ENCODE measurements around the gene ZBTB46. TPM values are rescaled to one million over a fixed set of nuclear protein-coding genes. Genes with fewer than 3 reads are reported as not detected.

ZBTB46 gene
- polyA plus RNA-seq, 3 donors = 0.07 to 2.3 (median 0.37) TPM

DNA sequence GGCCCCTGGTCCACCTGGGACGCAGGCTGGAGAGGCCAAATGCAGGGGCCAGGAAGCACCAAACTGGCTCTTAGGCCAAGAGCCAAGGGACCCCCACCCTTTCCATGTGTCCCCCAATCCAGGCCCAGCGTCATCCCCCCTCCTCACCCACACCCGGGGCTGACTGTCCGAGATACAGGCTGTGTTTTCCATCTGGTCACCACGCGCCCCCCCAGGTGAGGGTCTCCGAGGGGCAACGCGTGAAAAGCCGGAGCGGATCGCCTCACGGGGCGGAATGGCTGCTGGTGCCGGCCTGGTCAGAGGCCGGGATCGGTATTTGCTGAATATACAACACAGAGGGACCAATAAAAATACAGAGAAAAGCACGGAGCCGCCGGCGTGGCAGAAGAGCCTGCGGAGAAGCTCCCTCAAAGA is 25.0 kb upstream of the ZBTB46 start:
- Histone ChIP-seq H3K36me3 (replicated peaks in 1 of 2; ENCODE audit: control insufficient read depth in 1 of 2, insufficient read depth in 2 of 2, low read length in 2 of 2) (no peaks in the 10 kb centered on the region), H3K27ac (ENCODE audit: low read depth in 1 of 2, low read length in 2 of 2) (no peak overlapping the region), H3K9ac (ENCODE audit: insufficient read depth, low read length, poor library complexity, severe bottlenecking) (no peak overlapping the region), H2AFZ (ENCODE audit: insufficient read depth, low read depth, low read length, poor library complexity, severe bottlenecking) (no peak overlapping the region), H3K79me2 (ENCODE audit: insufficient read depth, low read length) (peaks cover 2% of the 10 kb centered on the region), H3K4me2 (replicated peaks; ENCODE audit: extremely low read depth, low read length, poor library complexity, severe bottlenecking) (no peak overlapping the region), H3K9me3 (replicated peaks in 1 of 2; ENCODE audit: control insufficient read depth in 1 of 2, insufficient read depth in 1 of 2, low read length in 2 of 2) (no peaks in the 10 kb centered on the region), H3K4me3 (replicated peaks in 1 of 3; ENCODE audit: low read depth in 2 of 3, low read length in 3 of 3) (no peak overlapping the region), H3K4me1 (ENCODE audit: control insufficient read depth in 1 of 2, insufficient read depth in 2 of 2, low read length in 2 of 2) (peaks cover 64 to 69% of the 10 kb centered on the region in 2 donors), H3K27me3 (ENCODE audit: control insufficient read depth in 2 of 2, insufficient read depth in 2 of 2, low read length in 2 of 2) (peaks cover 0 to 12% of the 10 kb centered on the region in 2 donors), H4K20me1 (ENCODE audit: insufficient read depth, low read length) (no peaks in the 10 kb centered on the region)
- no peak for DNase-seq
- peak overlapping the region in 1 of 2 donors; percentile 3 for H3K4me3 Mint-ChIP-seq
- TF ChIP-seq, protein P1, sequence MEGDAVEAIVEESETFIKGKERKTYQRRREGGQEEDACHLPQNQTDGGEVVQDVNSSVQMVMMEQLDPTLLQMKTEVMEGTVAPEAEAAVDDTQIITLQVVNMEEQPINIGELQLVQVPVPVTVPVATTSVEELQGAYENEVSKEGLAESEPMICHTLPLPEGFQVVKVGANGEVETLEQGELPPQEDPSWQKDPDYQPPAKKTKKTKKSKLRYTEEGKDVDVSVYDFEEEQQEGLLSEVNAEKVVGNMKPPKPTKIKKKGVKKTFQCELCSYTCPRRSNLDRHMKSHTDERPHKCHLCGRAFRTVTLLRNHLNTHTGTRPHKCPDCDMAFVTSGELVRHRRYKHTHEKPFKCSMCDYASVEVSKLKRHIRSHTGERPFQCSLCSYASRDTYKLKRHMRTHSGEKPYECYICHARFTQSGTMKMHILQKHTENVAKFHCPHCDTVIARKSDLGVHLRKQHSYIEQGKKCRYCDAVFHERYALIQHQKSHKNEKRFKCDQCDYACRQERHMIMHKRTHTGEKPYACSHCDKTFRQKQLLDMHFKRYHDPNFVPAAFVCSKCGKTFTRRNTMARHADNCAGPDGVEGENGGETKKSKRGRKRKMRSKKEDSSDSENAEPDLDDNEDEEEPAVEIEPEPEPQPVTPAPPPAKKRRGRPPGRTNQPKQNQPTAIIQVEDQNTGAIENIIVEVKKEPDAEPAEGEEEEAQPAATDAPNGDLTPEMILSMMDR (IDR thresholded peaks at IDR 0.05) = no peak
- intact Hi-C loops (cut with micrococcal nuclease) = loop anchor here in 1 of 2 donors (10.0 kb wide), 1 partner anchor 51 kb away; no protein-coding TSS in a partner anchor
- peaks cover 15 to 60% (median 40%) of the 10 kb centered on the region in 3 donors for H3K27me3 Mint-ChIP-seq (ENCODE audit: low read depth in 3 of 3)
- H3K9me3 Mint-ChIP-seq = no peaks in the 10 kb centered on the region
- H3K27ac Mint-ChIP-seq = peak overlapping the region in 1 of 7 donors; percentile 72
- WGBS (ENCODE audit: insufficient coverage) = 91% methylated on average over 21 of the region's 22 CpGs
- peaks cover 60% of the 10 kb centered on the region for H3K4me1 Mint-ChIP-seq
- H3K36me3 Mint-ChIP-seq = peaks cover 5 to 14% of the 10 kb centered on the region in 2 donors

DNA sequence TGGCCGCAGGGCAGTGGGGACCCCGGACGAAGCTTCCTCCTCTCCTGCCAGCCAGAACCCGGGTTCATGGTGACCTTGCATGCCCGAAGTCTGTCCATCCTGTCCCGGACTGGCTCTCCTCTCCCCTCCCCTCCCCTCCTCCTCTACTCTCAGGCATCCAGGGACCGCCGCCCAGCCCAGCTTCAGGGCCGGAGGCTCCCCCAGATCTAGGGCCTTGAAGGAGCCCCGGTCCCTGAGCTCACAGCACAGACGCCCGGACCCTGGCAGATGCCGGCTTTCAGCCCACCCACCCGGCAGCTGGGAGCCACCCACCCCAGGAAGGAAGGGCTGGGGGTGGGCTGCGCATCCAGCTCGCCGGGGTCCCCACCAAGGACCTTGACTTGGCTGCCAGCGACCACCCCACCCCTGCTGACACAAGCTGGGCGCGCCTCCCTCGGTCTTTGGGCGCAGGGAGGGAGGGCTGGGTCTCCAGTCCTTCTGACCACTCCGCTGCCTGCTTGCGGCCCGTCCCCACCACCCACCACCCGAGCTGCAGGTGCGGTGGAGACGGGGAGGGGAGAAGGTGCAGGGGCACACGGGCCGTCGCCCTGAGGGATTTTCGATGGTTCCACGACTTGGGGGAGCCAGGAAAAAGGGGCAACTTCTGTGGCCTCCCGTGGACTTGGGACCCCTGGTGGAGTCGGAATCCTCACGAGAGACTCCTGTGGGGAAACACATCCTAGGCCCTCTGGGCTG is 24.5 kb upstream of the ZBTB46 start:
- no peak overlapping the region for H3K27ac ChIP-seq (ENCODE audit: low read depth in 1 of 2, low read length in 2 of 2)
- peak overlapping the region; percentile 67 for H3K9ac ChIP-seq (ENCODE audit: insufficient read depth, low read length, poor library complexity, severe bottlenecking)
- Mint-ChIP-seq H3K4me1 (peaks cover 60% of the 10 kb centered on the region), H3K4me3 (peak overlapping the region in 1 of 2 donors; percentile 48), H3K27me3 (ENCODE audit: low read depth in 3 of 3) (peaks cover 15 to 63% (median 44%) of the 10 kb centered on the region in 3 donors), H3K27ac (no peak overlapping the region), H3K36me3 (peaks cover 0 to 9% of the 10 kb centered on the region in 2 donors), H3K9me3 (no peaks in the 10 kb centered on the region)
- no peaks in the 10 kb centered on the region for H3K9me3 ChIP-seq (replicated peaks in 1 of 2; ENCODE audit: control insufficient read depth in 1 of 2, insufficient read depth in 1 of 2, low read length in 2 of 2)
- H4K20me1 ChIP-seq (ENCODE audit: insufficient read depth, low read length) = no peaks in the 10 kb centered on the region
- peak overlapping the region in 1 of 3 experiments; percentile 55 for H3K4me3 ChIP-seq (replicated peaks in 1 of 3; ENCODE audit: low read depth in 2 of 3, low read length in 3 of 3)
- H2AFZ ChIP-seq (ENCODE audit: insufficient read depth, low read depth, low read length, poor library complexity, severe bottlenecking) = peak overlapping the region; percentile 76
- intact Hi-C loops (cut with micrococcal nuclease) = loop anchor here in 1 of 2 donors (10.0 kb wide), 1 partner anchor 51 kb away; no protein-coding TSS in a partner anchor
- peaks cover 0 to 15% of the 10 kb centered on the region in 2 donors for H3K27me3 ChIP-seq (ENCODE audit: control insufficient read depth in 2 of 2, insufficient read depth in 2 of 2, low read length in 2 of 2)
- H3K36me3 ChIP-seq (replicated peaks in 1 of 2; ENCODE audit: control insufficient read depth in 1 of 2, insufficient read depth in 2 of 2, low read length in 2 of 2) = no peaks in the 10 kb centered on the region
- peak overlapping the region; percentile 58 for H3K4me2 ChIP-seq (replicated peaks; ENCODE audit: extremely low read depth, low read length, poor library complexity, severe bottlenecking)
- WGBS (ENCODE audit: insufficient coverage) = 63% methylated on average over 18 of the region's 36 CpGs
- DNase-seq = no peak
- H3K4me1 ChIP-seq (ENCODE audit: control insufficient read depth in 1 of 2, insufficient read depth in 2 of 2, low read length in 2 of 2) = peaks cover 64 to 69% of the 10 kb centered on the region in 2 donors
- no peaks in the 10 kb centered on the region for H3K79me2 ChIP-seq (ENCODE audit: insufficient read depth, low read length)
- TF ChIP-seq, protein P1 (IDR thresholded peaks at IDR 0.05) = no peak
